ENCODE results near the gene WASL. TPM values are rescaled to one million over a fixed set of nuclear protein-coding genes. Genes with fewer than 3 reads are reported as not detected.

Gene WASL
- total and polyA plus RNA-seq, 7 donors = 32.4 to 80.5 (median 43.4) TPM

GRCh38 chr7:123652406-123652805, 96.4 kb downstream of the WASL start:
- Histone ChIP-seq H3K27me3 (no peaks in the 10 kb centered on the region), H3K9me3 (no peaks in the 10 kb centered on the region), H3K4me1 (no peaks in the 10 kb centered on the region), H3K36me3 (no peaks in the 10 kb centered on the region), H3K27ac (no peak overlapping the region), H3K4me3 (no peak overlapping the region)
- 95 to 97% methylated on average over 1 of the region's 1 CpG for WGBS, 2 donors
- intact Hi-C loops (cut with DNase I) = no loop called here
- TF ChIP-seq POLR2AphosphoS5 (IDR thresholded peaks at IDR 0.05) (no peak), CTCF (IDR thresholded peaks at IDR 0.05) (no peak), POLR2A (IDR thresholded peaks at IDR 0.05) (no peak), EP300 (IDR thresholded peaks at IDR 0.05) (no peak)
- DNase-seq = no peak

DNA sequence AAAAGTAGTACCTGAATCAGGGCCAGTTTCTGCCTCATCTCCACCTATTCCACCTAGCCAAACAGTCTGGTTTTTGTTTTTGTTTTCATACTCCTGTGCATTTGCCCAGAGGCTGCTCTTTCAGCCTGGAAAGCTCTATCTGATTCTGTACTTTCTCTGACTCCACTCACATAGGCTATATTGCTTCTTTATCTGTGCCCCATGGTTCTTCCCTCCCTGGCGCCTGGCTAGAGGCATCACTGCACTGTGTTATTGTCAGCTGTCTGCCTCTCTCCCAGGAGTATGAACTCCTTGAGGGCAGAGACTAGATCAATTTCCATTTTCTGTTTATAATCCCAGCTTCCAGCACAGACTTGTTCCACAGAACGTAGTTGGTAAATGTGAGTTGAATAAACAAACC, 98.2 kb downstream of the WASL start:
- H3K4me3 ChIP-seq = no peak overlapping the region
- intact Hi-C loops (cut with DNase I) = no loop called here
- no peak for TF ChIP-seq POLR2A (IDR thresholded peaks at IDR 0.05)
- no peak for TF ChIP-seq POLR2AphosphoS5 (IDR thresholded peaks at IDR 0.05)
- TF ChIP-seq EP300 (IDR thresholded peaks at IDR 0.05) = no peak
- TF ChIP-seq CTCF (IDR thresholded peaks at IDR 0.05) = no peak
- H3K27me3 ChIP-seq = no peaks in the 10 kb centered on the region
- WGBS, 2 donors = 80 to 81% methylated on average over 2 of the region's 2 CpGs
- no peaks in the 10 kb centered on the region for H3K9me3 ChIP-seq
- no peak overlapping the region for H3K27ac ChIP-seq
- H3K36me3 ChIP-seq = no peaks in the 10 kb centered on the region
- H3K4me1 ChIP-seq = no peaks in the 10 kb centered on the region
- no peak for DNase-seq

- no peak overlapping the region for H3K27ac ChIP-seq
- H3K27me3 ChIP-seq = no peaks in the 10 kb centered on the region
- H3K4me1 ChIP-seq = no peaks in the 10 kb centered on the region
- no peak for TF ChIP-seq POLR2A (IDR thresholded peaks at IDR 0.05)
- TF ChIP-seq POLR2AphosphoS5 (IDR thresholded peaks at IDR 0.05) = no peak
- no peak for TF ChIP-seq EP300 (IDR thresholded peaks at IDR 0.05)
- TF ChIP-seq CTCF (IDR thresholded peaks at IDR 0.05) = no peak
- H3K36me3 ChIP-seq = no peaks in the 10 kb centered on the region
- H3K4me3 ChIP-seq = no peak overlapping the region
- WGBS, 2 donors = 77 to 81% methylated on average over 2 of the region's 2 CpGs
- no peak for DNase-seq
- intact Hi-C loops (cut with DNase I) = no loop called here
- no peaks in the 10 kb centered on the region for H3K9me3 ChIP-seq
Observed at GRCh38 chr7:123649964-123650363, 98.8 kb downstream of the WASL start.

- intact Hi-C loops (cut with DNase I) = no loop called here
- H3K36me3 ChIP-seq = no peaks in the 10 kb centered on the region
- 86 to 88% methylated on average over 7 of the region's 7 CpGs for WGBS, 2 donors
Observed at GRCh38 chr7:123647106-123647730, 101.6 kb downstream of the WASL start.

More at GRCh38 chr7:123647106-123647730, 101.6 kb downstream of the WASL start:
- Histone ChIP-seq H3K27ac (no peak overlapping the region), H3K4me3 (no peak overlapping the region), H3K9me3 (no peaks in the 10 kb centered on the region), H3K4me1 (peaks cover 0 to 17% (median 12%) of the 10 kb centered on the region in 4 donors), H3K27me3 (no peaks in the 10 kb centered on the region)
- no peak for TF ChIP-seq POLR2A (IDR thresholded peaks at IDR 0.05)
- no peak for TF ChIP-seq POLR2AphosphoS5 (IDR thresholded peaks at IDR 0.05)
- TF ChIP-seq EP300 (IDR thresholded peaks at IDR 0.05) = no peak
- no peak for TF ChIP-seq CTCF (IDR thresholded peaks at IDR 0.05)
- DNase-seq = no peak
